Glutamatergic neuron (in vitro differentiated cells): Measurements from ENCODE around the gene HNF1B. TPM values are rescaled to one million over a fixed set of nuclear protein-coding genes. Genes with fewer than 3 reads are reported as not detected.

Source experiments
- DNase-seq: peaks from one replicate; pipeline ENCODE4 v3.0.0; 2022
- H3K27ac Mint-ChIP-seq: one replicate; pipeline ENCODE4 v1.8.0; 2020; ENCODE audit warnings: mild to moderate bottlenecking, mixed read lengths, inconsistent platforms; ENCODE audit not compliant: unreplicated experiment
- H3K27me3 Mint-ChIP-seq: one replicate; pipeline ENCODE4 v1.8.0; 2020; ENCODE audit warnings: mild to moderate bottlenecking, moderate library complexity, mixed read lengths, inconsistent platforms; ENCODE audit not compliant: unreplicated experiment
- H3K36me3 Mint-ChIP-seq: one replicate; pipeline ENCODE4 v1.8.0; 2020; ENCODE audit warnings: mild to moderate bottlenecking, mixed read lengths, inconsistent platforms; ENCODE audit not compliant: unreplicated experiment
- H3K4me1 Mint-ChIP-seq: one replicate; pipeline ENCODE4 v1.8.0; 2020; ENCODE audit warnings: mild to moderate bottlenecking, low read depth, mixed read lengths, inconsistent platforms; ENCODE audit not compliant: unreplicated experiment
- H3K4me3 Mint-ChIP-seq: one replicate; pipeline ENCODE4 v1.8.0; 2020; ENCODE audit warnings: mild to moderate bottlenecking, mixed read lengths, inconsistent platforms; ENCODE audit not compliant: unreplicated experiment
- H3K9me3 Mint-ChIP-seq: one replicate; pipeline ENCODE4 v1.8.0; 2020; ENCODE audit warnings: mild to moderate bottlenecking, moderate library complexity, mixed read lengths, inconsistent platforms; ENCODE audit not compliant: unreplicated experiment
- CTCF ChIP-seq: fragments of 200-600 bp; sonication (generic); IDR thresholded peaks from one replicate; pipeline ENCODE4 v1.5.0; 2021; ENCODE audit not compliant: partially characterized antibody, unreplicated experiment
- total RNA-seq: library from RNA; stranded (reverse); fragmentation: NEBNext Ultra II Directional; extraction: Animal tissue kit (Norgen Biotek cat#: 25700); gene quantifications from one replicate; pipeline ENCODE4 v1.2.1, GENCODE V29; 2021; ENCODE audit not compliant: unreplicated experiment

HNF1B gene
- total RNA-seq, 1 donor from 2014 or later = not detected

GRCh38 chr17:37755455-37755854, 10.6 kb upstream of the HNF1B start:
- no peak for TF ChIP-seq CTCF
- H3K4me1 Mint-ChIP-seq = no peaks in the 10 kb centered on the region
- H3K4me3 Mint-ChIP-seq = no peak overlapping the region
- DNase-seq = no peak
- no peaks in the 10 kb centered on the region for H3K9me3 Mint-ChIP-seq
- no peak overlapping the region for H3K27ac Mint-ChIP-seq
- H3K36me3 Mint-ChIP-seq = no peaks in the 10 kb centered on the region
- H3K27me3 Mint-ChIP-seq = peaks cover 6% of the 10 kb centered on the region

- no peak overlapping the region for H3K27ac Mint-ChIP-seq
- no peak for TF ChIP-seq CTCF
- H3K4me1 Mint-ChIP-seq = no peaks in the 10 kb centered on the region
- DNase-seq = no peak
- peaks cover 6% of the 10 kb centered on the region for H3K27me3 Mint-ChIP-seq
- no peaks in the 10 kb centered on the region for H3K36me3 Mint-ChIP-seq
- H3K9me3 Mint-ChIP-seq = no peaks in the 10 kb centered on the region
- no peak overlapping the region for H3K4me3 Mint-ChIP-seq
Measured at GRCh38 chr17:37754363-37754762, 9.5 kb upstream of the HNF1B start.

- peaks cover 7% of the 10 kb centered on the region for H3K27me3 Mint-ChIP-seq
- no peak overlapping the region for H3K27ac Mint-ChIP-seq
- TF ChIP-seq CTCF = no peak
- no peaks in the 10 kb centered on the region for H3K4me1 Mint-ChIP-seq
- no peak for DNase-seq
- no peaks in the 10 kb centered on the region for H3K36me3 Mint-ChIP-seq
- H3K9me3 Mint-ChIP-seq = no peaks in the 10 kb centered on the region
- no peak overlapping the region for H3K4me3 Mint-ChIP-seq
Measured at GRCh38 chr17:37752482-37752881, 7.6 kb upstream of the HNF1B start.

- DNase-seq = no peak
- Mint-ChIP-seq H3K4me3 (no peak overlapping the region), H3K4me1 (no peaks in the 10 kb centered on the region), H3K27me3 (peaks cover 6% of the 10 kb centered on the region), H3K36me3 (no peaks in the 10 kb centered on the region), H3K9me3 (peaks cover 2% of the 10 kb centered on the region), H3K27ac (no peak overlapping the region)
- TF ChIP-seq CTCF = no peak
Measured at GRCh38 chr17:37750768-37751475, 6.1 kb upstream of the HNF1B start.

GRCh38 chr17:37750292-37750691, 5.4 kb upstream of the HNF1B start:
- H3K9me3 Mint-ChIP-seq = peaks cover 2% of the 10 kb centered on the region
- H3K4me1 Mint-ChIP-seq = no peaks in the 10 kb centered on the region
- H3K4me3 Mint-ChIP-seq = no peak overlapping the region
- no peaks in the 10 kb centered on the region for H3K36me3 Mint-ChIP-seq
- peaks cover 9% of the 10 kb centered on the region for H3K27me3 Mint-ChIP-seq
- DNase-seq = no peak
- H3K27ac Mint-ChIP-seq = no peak overlapping the region
- no peak for TF ChIP-seq CTCF
